Endothelial cell (in vitro differentiated cells): ENCODE results near the gene ST3GAL2. TPM values are rescaled to one million over a fixed set of nuclear protein-coding genes. Genes with fewer than 3 reads are reported as not detected.
"Not testable (repeated sequence)": the region's sequence is repeated elsewhere in the genome, so short reads cannot be mapped to it uniquely, and the experiment has no call there.

Experiments
- DNase-seq: peaks from one replicate; pipeline ENCODE4 v3.0.0; 2021; ENCODE audit warnings: low spot score
- H3K27ac Mint-ChIP-seq: one replicate; pipeline ENCODE4 v1.8.0; 2021; ENCODE audit warnings: mixed read lengths, inconsistent platforms; ENCODE audit not compliant: unreplicated experiment
- H3K27me3 Mint-ChIP-seq: one replicate; pipeline ENCODE4 v1.8.0; 2021; ENCODE audit warnings: mild to moderate bottlenecking, moderate library complexity, mixed read lengths, inconsistent platforms; ENCODE audit not compliant: unreplicated experiment
- H3K36me3 Mint-ChIP-seq: one replicate; pipeline ENCODE4 v1.8.0; 2021; ENCODE audit warnings: mild to moderate bottlenecking, low read depth, mixed read lengths, inconsistent platforms; ENCODE audit not compliant: unreplicated experiment
- H3K4me1 Mint-ChIP-seq: one replicate; pipeline ENCODE4 v1.8.0; 2021; ENCODE audit warnings: mild to moderate bottlenecking, mixed read lengths, inconsistent platforms; ENCODE audit not compliant: unreplicated experiment
- H3K4me3 Mint-ChIP-seq: one replicate; pipeline ENCODE4 v1.8.0; 2021; ENCODE audit warnings: mild to moderate bottlenecking, mixed read lengths, inconsistent platforms; ENCODE audit not compliant: unreplicated experiment
- H3K9me3 Mint-ChIP-seq: one replicate; pipeline ENCODE4 v1.8.0; 2021; ENCODE audit warnings: mixed read lengths, inconsistent platforms; ENCODE audit not compliant: unreplicated experiment
- total RNA-seq: library from RNA; stranded (reverse); fragmentation: NEBNext Ultra II Directional; extraction: Animal tissue kit (Norgen Biotek cat#: 25700); gene quantifications from one replicate; pipeline ENCODE4 v1.2.1, GENCODE V29; 2021; ENCODE audit not compliant: unreplicated experiment
- TF ChIP-seq, protein P1 (sequence below): fragments of 200-600 bp; sonication (generic); IDR thresholded peaks from one replicate; pipeline ENCODE4 v1.5.0; 2021; ENCODE audit warnings: antibody characterized with exemption; ENCODE audit not compliant: unreplicated experiment

The ST3GAL2 gene
- total RNA-seq, 1 donor from 2014 or later, result 87.0 TPM

DNA sequence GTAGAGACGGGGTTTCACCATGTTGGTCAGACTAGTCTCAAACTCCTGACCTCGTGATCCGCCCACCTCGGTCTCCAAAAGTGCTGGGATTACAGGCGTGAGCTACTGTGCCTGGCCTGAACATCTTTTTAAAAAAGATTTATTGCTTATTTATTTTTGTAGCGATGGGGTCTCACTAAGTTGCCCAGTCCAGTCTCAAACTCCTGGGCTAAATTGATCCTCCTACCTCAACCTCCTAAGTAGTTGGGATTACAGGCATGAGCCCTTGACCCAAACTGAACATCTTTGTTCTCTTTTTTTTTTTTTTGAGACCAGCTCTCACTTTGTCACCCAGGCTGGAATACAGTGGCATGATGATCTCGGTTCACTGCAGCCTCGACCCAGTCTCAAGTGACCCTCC is 64.7 kb downstream of the ST3GAL2 start:
- no peak for DNase-seq
- no peaks in the 10 kb centered on the region for H3K9me3 Mint-ChIP-seq
- H3K4me1 Mint-ChIP-seq, result no peaks in the 10 kb centered on the region
- TF ChIP-seq, protein P1, sequence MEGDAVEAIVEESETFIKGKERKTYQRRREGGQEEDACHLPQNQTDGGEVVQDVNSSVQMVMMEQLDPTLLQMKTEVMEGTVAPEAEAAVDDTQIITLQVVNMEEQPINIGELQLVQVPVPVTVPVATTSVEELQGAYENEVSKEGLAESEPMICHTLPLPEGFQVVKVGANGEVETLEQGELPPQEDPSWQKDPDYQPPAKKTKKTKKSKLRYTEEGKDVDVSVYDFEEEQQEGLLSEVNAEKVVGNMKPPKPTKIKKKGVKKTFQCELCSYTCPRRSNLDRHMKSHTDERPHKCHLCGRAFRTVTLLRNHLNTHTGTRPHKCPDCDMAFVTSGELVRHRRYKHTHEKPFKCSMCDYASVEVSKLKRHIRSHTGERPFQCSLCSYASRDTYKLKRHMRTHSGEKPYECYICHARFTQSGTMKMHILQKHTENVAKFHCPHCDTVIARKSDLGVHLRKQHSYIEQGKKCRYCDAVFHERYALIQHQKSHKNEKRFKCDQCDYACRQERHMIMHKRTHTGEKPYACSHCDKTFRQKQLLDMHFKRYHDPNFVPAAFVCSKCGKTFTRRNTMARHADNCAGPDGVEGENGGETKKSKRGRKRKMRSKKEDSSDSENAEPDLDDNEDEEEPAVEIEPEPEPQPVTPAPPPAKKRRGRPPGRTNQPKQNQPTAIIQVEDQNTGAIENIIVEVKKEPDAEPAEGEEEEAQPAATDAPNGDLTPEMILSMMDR, result no peak
- H3K36me3 Mint-ChIP-seq, result peaks cover 34% of the 10 kb centered on the region
- H3K27ac Mint-ChIP-seq, result no peak overlapping the region
- H3K27me3 Mint-ChIP-seq, result peaks cover 8% of the 10 kb centered on the region
- H3K4me3 Mint-ChIP-seq, result no peak overlapping the region

DNA sequence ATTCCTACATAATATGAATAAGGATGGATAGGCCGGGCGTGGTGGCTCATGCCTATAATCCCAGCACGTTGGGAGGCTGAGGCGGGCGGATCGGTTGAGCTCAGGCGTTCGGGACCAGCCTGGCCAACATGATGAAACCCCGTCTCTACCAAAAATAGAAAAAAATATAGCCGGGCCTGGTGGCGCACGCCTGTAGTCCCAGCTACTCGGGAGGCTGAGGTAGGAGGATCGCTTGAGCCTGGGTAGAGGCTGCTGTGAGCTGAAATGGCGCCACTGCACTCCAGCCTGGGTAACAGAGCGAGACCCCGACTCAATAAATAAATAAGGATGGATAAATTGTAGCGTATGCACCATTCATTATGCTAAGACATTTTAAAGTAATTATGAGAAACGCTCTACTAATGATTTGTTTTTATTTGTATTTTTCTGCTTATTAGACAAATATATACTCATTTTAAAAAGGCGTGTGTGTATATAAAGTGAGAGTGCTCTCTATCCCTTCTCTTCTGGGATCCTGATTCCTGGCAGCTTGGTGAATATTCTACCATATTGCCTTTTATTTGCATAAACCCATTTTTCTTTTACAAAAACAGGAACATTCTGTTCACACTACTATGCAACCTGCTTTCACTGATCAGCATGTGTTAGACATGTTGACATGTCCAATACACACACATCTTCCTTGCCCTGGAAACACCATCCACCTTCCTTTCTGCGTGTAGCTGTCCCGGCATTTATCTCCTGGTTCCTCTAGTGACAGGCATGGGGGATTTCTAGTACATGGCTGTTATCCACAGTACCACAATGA is 65.8 kb downstream of the ST3GAL2 start:
- TF ChIP-seq, protein P1, result no peak
- Mint-ChIP-seq H3K4me1 (no peaks in the 10 kb centered on the region), H3K36me3 (peaks cover 34% of the 10 kb centered on the region), H3K9me3 (no peaks in the 10 kb centered on the region), H3K27me3 (peaks cover 8% of the 10 kb centered on the region), H3K4me3 (no peak overlapping the region), H3K27ac (no peak overlapping the region)
- DNase-seq, result no peak

DNA sequence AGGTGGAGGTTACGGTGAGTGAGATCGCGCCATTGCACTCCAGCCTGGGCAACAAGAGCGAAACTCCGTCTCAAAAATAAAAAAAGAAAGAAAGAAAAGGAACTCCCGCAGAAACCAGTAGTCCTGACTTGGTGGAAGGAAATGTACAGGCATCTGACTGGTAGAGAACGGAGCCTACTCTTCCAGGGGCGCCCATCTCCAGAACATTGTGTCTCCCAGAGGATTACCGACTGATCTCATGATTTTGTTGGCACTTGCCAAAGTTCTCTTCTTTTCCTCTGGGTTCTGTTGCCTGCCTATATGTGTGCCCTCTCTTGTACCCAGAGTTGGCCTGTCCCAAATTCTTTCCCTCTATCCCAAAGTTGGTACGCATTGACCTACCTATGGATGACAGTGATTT is 68.0 kb downstream of the ST3GAL2 start:
- no peak for DNase-seq
- TF ChIP-seq, protein P1, result no peak
- Mint-ChIP-seq H3K36me3 (peaks cover 35% of the 10 kb centered on the region), H3K4me1 (no peaks in the 10 kb centered on the region), H3K27ac (no peak overlapping the region), H3K9me3 (no peaks in the 10 kb centered on the region), H3K27me3 (peaks cover 8% of the 10 kb centered on the region), H3K4me3 (peak overlapping the region; percentile 57)

DNA sequence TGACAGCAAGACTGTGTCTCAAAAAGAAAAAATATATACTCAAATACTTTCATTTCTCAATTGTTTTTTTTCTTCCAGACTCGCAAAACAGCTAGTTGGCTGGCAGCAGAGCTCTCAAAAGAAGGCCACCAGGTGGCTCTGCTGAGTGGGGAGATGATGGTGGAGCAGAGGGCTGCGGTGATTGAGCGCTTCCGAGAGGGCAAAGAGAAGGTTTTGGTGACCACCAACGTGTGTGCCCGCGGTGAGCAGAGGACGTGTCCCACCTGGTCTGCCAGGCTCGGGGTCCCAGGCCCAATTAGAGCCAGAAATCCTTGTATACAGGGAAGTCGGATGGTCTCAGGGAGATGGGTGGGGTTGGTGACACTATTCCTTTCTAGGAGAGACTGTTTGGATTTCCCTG is 68.8 kb downstream of the ST3GAL2 start:
- H3K4me3 Mint-ChIP-seq, H3K27me3 Mint-ChIP-seq, H3K9me3 Mint-ChIP-seq, H3K27ac Mint-ChIP-seq, H3K4me1 Mint-ChIP-seq: not testable (repeated sequence)
- H3K36me3 Mint-ChIP-seq, result peaks cover 37% of the 10 kb centered on the region
- TF ChIP-seq, protein P1, result peak; percentile 25
- peak; percentile 42 for DNase-seq

DNA sequence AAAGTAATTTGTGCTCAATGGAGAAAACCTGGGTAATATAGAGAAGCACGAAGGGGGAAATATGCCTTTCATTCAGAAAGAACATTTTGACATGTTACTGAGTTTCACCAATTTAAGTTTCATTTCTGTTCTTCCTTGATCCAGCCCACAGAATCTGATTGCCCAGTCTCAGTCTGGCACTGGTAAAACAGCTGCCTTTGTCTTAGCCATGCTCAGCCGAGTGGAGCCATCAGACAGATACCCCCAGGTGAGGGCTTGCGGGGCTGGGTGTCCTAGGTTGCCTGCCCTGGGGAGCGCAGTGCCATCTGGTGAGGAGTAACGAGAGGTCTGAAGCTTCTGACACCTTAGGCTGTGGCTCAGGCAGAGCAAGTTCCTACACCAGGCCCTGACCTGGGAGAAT is 74.5 kb downstream of the ST3GAL2 start:
- TF ChIP-seq, protein P1, result no peak
- Mint-ChIP-seq H3K27ac (no peak overlapping the region), H3K9me3 (no peaks in the 10 kb centered on the region), H3K36me3 (peaks cover 20% of the 10 kb centered on the region), H3K4me3 (no peak overlapping the region), H3K27me3 (peaks cover 1% of the 10 kb centered on the region), H3K4me1 (no peaks in the 10 kb centered on the region)
- no peak for DNase-seq
